ENCODE measurements around the gene SENP6.
"Not testable (repeated sequence)": the region's sequence is repeated elsewhere in the genome, so short reads cannot be mapped to it uniquely, and the experiment has no call there.

The SENP6 gene

DNA sequence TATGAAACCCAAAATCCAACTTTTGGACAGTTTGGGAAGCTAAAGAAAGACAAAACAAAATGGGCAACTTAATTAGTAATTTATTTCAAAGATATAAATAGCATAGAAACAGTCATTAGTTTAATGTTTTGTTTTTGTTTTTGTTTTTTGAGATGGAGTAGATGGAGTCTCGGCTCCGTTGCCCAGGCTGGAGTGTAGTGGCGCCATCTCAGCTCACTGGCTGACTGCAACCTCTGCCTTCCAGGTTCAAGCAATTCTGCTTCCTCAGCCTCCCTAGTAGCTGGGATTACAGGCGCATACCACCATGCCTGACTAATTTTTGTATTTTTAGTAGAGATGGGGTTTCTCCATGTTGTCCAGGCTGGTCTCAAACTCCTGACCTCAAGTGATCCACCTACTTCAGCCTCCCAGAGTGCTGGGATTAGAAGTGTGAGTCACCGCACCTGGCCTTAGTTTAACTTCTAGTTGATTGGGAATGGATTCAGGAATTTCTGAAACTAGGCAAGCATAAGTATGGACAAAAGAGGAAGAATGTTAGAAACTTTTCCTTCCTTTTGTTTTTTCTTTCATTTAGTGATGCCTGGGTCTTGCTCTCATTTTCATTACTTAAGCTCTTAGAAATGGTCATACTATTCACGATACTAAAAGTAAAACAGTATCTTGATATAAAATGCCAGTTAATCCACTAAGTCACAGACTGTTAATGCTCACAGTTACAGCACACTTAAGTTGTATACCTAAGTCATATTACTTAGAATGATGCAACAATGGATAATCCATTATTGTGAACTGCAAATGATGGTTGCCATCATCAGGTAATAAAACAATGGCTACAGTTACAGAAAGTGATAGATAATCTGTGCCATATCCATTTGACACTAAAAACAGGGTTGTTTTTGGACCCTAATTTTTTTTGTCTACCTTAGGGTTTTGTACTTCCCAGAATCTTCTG, 8.2 kb downstream of the SENP6 start:
- DNase-seq = no peak

- DNase-seq = no peak
Measured at GRCh38 chr6:75611011-75611701, 9.5 kb downstream of the SENP6 start.

DNA sequence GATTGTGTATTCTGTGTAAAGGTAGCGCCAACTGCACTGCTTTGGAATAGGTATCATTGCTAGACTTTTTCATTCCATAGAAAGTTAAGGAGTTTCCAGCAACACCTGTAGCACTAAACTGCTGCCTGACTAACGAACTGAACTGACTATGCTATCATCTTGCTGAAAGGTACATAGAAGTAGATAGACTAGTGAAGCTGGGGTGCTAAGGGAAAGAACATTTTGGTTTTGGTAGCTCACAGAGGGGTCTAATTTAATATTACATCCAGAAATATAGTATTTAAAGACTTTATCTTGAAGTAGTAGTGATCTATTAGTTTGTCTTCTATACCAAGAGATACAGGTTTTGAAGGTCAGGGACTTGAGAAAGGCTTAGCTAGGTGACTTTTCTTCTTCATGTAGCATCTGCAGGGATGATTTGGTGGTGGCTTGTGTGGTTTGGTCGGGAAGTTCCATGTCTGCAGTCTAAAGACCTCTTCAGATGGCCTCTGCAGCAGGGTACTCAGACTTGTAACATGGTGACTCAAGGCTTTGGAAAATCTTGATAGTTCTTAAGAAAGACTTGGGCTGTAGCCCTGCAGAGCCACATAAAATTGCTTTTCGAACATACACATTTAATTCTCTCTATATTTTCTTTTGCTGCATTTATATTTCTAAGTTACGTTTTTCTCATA, 10.2 kb downstream of the SENP6 start:
- no peak for DNase-seq

- DNase-seq = no peak
Measured at GRCh38 chr6:75612434-75612833, 10.8 kb downstream of the SENP6 start.

- no peak for DNase-seq
Measured at GRCh38 chr6:75613056-75613501, 11.4 kb downstream of the SENP6 start.

GRCh38 chr6:75618437-75618836, 16.8 kb downstream of the SENP6 start:
- DNase-seq = no peak

DNA sequence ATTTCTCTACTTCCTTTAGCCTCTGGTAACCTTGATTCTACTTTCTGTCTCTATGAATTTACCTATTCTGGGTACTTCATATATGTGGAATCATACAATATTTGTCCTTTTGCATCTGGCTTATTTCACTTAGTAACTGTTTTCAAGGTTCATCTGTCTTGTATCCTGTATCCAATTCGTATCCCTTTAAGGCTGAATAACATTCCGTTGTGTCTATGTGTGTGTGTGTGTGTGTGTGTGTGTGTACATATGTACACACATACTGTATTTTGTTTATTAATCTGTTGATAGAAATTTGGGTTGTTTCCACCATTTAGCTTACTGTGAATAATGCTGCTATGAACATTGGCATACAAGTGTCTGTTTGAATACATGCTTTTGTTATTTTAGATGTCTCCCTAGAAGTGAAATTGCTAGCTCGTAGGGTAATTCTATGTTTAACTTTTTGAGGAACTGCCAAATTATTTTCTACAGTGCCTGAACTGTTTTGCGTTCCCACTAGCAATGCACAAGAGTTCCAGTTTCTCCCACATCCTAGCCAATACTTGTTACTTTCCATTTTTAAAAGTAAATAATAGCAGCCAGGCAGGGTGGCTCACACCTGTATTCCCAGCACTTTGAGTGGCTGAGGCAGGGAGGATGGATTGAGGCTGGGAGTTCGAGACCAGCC, 17.7 kb downstream of the SENP6 start:
- DNase-seq = no peak

DNA sequence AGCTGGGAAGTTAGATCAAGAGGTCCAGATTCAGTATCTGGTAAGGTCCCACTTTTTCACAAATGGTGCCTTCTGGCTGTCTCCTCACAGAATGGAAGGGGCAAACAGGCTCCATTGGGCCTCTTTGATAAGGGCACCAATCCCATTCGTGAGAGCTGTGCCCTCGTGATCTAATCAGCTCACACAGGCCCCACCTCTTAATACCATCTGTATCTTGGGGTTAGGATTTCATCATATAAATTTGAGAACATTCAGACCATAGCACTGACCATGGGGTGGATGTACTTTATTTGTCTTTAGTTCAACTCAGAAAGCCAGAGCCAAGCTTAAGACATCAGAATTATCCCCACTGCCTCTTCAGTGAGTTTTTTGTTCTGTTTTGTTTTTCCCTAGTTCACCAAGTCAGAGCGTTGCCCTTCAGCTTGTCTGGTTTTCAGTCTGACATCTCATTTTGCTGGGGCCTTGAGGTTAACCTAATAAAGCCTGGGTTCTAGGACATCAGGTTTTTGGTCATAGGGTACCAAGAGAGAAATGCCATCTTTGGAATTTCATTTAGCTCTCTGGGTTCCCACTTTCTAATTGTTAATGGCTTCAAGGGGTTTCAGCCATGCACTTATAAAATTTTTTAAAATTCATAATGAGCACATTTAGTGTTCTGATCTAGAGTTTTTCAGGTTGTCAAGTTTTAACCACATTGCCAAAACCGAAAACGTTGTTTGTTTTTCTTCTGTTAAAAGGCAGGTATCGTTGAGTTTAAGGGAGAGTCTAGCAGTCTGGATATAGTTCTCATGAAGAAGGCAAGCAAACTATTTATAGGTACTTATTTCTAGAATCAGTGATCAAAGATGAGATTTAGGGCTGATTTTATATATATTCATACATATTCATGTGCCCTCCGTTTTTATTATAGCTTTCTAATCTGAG, 19.0 kb downstream of the SENP6 start:
- no peak for DNase-seq

DNA sequence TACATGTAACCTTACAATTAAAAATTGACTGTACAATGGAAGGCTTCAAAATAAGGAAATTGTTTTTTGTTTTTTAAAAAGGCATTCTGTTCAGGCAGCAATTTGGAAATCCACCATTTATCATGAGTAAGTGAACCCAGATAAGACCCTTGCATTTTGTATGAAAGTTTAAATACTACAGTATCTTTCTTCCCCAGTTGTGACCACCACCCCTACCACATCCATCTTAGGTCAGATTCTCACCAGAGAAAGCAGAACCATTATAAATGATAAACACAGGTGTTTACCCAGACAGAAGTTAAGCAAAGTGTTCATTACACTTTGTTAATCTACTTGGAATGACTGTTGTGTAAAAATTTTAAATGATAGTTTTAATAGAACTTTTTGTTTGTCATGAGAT, 20.2 kb downstream of the SENP6 start:
- no peak for DNase-seq

DNA sequence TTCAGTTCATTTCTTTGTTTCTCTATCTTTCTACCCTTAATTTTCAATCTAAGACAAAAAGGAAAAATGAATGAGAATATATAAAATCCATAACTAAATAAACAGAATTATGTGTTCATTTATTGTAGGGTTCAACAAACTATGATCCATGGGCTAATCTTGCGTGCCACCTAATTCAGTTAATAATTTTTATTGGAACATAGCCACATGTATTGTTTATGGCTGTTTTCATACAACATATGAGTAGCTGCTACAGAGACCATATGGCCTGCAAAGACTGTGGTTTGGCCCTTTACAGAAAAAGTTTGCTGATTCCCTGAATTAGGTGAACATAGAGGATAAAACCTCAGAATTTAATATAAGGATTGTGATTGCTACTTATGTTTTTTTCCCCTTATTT, 21.8 kb downstream of the SENP6 start:
- DNase-seq = no peak

DNA sequence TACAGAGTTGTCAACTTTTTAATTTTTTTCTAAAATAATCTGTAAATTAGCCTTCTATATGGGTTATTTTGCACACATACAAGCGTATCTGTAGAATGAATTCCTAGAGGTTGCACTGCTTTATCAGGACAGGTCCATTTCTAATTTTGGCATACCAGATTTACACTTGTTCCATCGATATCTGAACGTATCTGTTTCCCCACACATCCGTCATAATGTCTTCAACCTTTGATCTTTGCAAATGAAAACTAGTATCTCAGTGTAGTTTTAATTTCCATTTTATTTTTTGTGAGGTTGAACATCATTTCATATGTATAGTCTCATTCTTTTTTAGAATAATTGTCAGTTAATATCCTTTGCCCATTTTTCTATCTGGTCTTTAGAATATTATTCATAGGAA, 22.7 kb downstream of the SENP6 start:
- DNase-seq = no peak

- no peak for DNase-seq
Measured at GRCh38 chr6:75624988-75625387, 23.3 kb downstream of the SENP6 start.

DNA sequence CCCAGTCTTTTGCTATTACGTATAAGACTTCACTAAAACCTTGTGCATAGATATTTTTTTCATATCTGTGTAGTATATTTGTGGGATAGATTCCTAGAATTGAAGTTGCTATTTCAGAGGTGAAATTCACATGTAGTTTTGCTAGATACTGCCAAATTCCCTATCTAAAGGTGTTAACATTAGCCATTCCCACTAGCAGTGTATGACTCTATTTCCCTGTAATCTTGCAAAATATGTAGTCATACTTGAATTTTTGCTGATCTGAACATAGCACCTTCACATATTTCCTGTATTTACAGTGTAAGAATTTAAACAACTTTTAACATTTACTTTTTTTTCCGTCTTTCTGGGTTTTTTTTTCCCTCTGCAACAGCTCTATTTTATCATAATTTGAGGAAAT, 24.9 kb downstream of the SENP6 start:
- DNase-seq = no peak

DNA sequence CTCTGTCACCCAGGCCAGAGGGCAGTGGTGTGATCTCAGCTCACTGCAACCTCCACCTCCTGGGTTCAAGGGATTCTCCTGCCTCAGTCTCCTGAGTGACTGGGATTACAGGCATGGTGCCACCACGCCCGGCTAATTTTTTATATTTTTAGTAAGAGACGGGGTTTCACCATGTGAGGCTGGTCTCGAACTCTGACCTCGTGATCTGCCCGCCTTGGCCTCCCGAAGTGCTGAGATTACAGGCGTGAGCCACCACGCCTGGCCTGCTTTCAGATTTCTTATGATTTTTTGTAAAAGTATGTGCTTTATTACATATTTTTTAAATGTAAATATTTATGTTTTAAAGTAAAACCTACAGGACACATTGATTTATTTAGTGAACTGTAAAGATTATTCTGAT, 26.0 kb downstream of the SENP6 start:
- DNase-seq = not testable (repeated sequence)

DNA sequence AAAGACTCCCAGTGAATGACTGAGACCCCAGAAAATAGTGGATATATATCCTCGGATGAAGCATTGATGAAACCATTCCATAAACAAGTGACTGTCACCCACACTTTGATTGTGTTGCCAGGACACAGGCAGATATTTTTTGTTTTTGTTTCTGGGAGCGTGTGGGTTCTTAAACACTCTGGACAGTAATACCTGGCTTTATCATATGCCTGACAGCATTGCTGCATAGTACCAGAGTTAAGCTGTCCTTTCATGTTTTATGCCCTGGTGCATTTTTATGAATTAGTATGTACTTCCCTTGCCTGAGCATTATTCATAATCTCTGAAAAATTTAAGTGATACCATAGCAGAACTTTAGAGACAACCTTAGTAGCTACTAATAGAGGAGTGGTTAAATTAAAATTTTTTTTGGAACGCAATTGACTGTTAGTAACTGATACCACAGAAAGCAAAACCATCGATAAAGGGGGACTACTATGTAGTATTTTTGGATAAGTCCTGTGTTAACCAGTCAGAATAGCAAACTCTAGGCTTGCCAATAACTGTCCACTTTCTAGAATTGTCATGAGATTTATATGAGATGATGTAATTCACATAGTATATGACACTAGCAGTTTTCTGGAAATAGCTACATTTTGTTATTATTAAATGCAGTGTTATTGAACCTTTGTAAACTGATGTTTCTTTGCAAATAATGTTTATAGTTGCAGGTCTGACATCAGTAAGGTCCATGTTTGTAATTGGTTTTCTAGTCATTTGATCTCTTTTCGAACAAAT, 30.4 kb downstream of the SENP6 start:
- DNase-seq = no peak

GRCh38 chr6:75633045-75633444, 31.4 kb downstream of the SENP6 start:
- no peak for DNase-seq

DNA sequence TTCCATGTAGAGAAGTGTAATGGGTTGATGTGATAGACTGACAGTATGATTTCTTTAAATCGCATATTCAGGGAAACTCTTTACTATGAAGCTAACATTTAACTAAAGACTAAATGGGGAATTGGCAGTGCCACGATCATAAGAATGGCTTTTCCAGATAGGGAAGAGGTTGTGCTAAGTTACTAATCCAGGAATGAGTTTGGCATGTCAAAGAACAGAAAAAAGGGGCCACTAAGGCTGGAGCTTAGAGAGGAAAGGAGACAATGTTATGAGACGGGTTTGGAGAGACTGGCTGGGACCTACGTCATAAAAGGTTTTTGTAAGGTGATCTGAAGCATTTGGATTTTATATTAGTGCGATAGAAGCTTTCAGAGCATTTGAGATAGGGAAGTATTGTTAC, 40.6 kb downstream of the SENP6 start:
- DNase-seq = no peak

- no peak for DNase-seq
Measured at GRCh38 chr6:75643173-75643572, 41.5 kb downstream of the SENP6 start.

GRCh38 chr6:75656479-75656878, 54.8 kb downstream of the SENP6 start:
- DNase-seq = no peak

DNA sequence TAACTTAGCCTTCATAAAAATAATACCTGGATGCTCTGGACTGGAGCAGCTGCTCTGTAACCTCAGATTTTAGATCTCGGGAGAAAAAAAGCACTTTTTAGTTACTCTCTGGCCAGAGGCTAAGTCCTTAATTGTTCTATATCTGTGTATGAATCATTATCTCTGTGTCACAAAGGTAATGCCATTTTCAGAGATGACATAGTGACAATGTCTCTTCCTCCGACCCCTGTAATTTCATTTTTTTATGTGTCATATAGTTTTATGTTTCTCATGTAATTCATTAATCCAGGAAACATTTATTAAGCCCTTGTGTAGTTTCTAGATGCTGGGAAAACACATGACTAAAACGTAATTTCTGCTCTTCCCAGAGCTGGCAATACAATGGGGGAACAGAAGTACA, 55.6 kb downstream of the SENP6 start:
- DNase-seq = no peak

DNA sequence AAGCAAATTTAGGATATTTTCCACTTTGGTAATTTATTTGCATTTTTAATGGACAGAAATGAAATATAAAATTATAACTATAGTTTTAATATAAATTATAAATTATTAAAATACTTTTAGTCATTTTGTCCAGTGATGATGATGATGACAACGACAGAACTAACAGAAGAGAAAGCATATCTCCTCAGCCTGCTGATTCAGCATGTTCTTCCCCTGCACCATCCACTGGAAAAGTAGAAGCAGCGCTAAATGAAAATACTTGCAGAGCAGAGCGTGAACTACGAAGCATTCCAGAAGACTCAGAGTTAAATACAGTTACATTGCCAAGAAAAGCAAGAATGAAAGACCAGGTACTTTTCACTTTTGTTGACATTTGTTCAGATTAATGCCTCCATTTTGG, 64.9 kb downstream of the SENP6 start:
- DNase-seq = no peak
